H7 (cell line): ENCODE data around the gene TMEM260. TPM values are rescaled to one million over a fixed set of nuclear protein-coding genes. Genes with fewer than 3 reads are reported as not detected.
A peak's percentile ranks its signal among the peaks of the same experiment; 100 is the strongest.
"Not testable (repeated sequence)": the region's sequence is repeated elsewhere in the genome, so short reads cannot be mapped to it uniquely, and the experiment has no call there.

ENCODE experiments used
- DNase-seq: peaks from one replicate; pipeline ENCODE4 v3.0.0; 2012
- H3K27me3 ChIP-seq: 2 replicates; pipeline ENCODE4 v1.6.0; 2011; ENCODE audit warnings: mild to moderate bottlenecking, low read length; ENCODE audit not compliant: control insufficient read depth, insufficient read depth
- H3K36me3 ChIP-seq: replicated peaks from 2 replicates; pipeline ENCODE4 v1.5.1; 2011; ENCODE audit warnings: low read length; ENCODE audit not compliant: control insufficient read depth, insufficient read depth
- H3K4me3 ChIP-seq: 2 replicates; pipeline ENCODE4 v1.5.1; 2011; ENCODE audit warnings: low read depth, mild to moderate bottlenecking, control low read depth, low read length, moderate library complexity; ENCODE audit not compliant: insufficient read depth
- total RNA-seq: library from RNA; depleted of rRNA; stranded (reverse); fragments of >200 nt; shearing (Covaris generic); gene quantifications from 2 replicates; pipeline ENCODE4 v1.2.3, GENCODE V29; 2014; rRNA removed

The TMEM260 gene
- total RNA-seq, 1 experiment from 2014 or later: 10.6 TPM

- no peak for DNase-seq
- H3K27me3 ChIP-seq: no peaks in the 10 kb centered on the region
- no peak overlapping the region for H3K4me3 ChIP-seq
- no peaks in the 10 kb centered on the region for H3K36me3 ChIP-seq
Measured at GRCh38 chr14:56676042-56676441, 96.4 kb downstream of the TMEM260 start.

DNA sequence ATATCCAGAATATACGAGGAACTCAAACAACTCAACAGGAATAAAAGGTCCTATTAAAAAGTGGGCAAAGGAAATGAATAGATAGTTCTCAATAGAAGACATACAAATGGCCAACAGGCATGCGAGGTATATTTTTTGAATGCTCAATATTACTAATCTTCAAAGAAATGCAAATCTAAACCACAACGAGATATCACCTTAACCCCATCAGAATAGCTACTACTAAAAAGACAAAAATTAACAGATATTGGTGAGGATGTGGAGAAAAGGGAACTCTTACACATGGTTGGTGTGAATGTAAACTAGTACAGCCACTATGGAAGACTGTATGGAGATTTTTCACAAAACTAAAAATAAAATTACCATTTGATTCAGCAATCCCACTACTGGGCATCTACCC is 99.2 kb downstream of the TMEM260 start:
- H3K27me3 ChIP-seq: no peaks in the 10 kb centered on the region
- no peaks in the 10 kb centered on the region for H3K36me3 ChIP-seq
- no peak for DNase-seq
- H3K4me3 ChIP-seq: no peak overlapping the region

GRCh38 chr14:56686416-56686815 is 106.8 kb downstream of the TMEM260 start:
- no peak overlapping the region for H3K4me3 ChIP-seq
- H3K27me3 ChIP-seq: no peaks in the 10 kb centered on the region
- peak; percentile 63 for DNase-seq

GRCh38 chr14:56687123-56687522 is 107.5 kb downstream of the TMEM260 start:
- no peaks in the 10 kb centered on the region for H3K27me3 ChIP-seq
- no peaks in the 10 kb centered on the region for H3K36me3 ChIP-seq
- DNase-seq: no peak
- no peak overlapping the region for H3K4me3 ChIP-seq

More at GRCh38 chr14:56686416-56686815, 106.8 kb downstream of the TMEM260 start:
- no peaks in the 10 kb centered on the region for H3K36me3 ChIP-seq

- H3K27me3 ChIP-seq: no peaks in the 10 kb centered on the region
- DNase-seq: no peak
- H3K36me3 ChIP-seq: no peaks in the 10 kb centered on the region
- no peak overlapping the region for H3K4me3 ChIP-seq
Measured at GRCh38 chr14:56694609-56695008, 115.0 kb downstream of the TMEM260 start.

DNA sequence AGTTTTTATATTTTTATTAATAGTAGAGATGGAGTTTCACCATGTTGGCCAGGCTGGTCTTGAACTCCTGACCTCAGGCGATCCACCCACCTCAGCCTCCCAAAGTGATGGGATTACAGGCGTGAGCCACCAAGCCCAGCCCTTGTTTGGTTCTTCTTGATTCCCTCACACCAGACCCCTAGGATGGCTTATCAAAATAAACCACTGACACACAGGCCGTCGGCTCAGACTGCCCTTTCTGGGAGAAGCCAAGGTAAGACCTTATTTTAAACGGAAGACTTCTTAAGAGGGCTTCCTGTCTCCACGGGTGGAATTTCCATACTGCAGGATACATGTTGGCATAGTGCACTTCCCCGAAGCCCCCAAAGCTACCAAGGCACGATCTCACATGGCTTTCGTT is 115.6 kb downstream of the TMEM260 start:
- H3K27me3 ChIP-seq, H3K4me3 ChIP-seq, DNase-seq, H3K36me3 ChIP-seq: not testable (repeated sequence)

Other genes starting within 250 kb of the TMEM260 start
- 85.8 and 148 TPM in 2 replicates for gene OTX2, start 230.7 kb downstream of the TMEM260 start, total RNA-seq